GM12874 (cell line): Measurements from ENCODE around the gene PRRX2.

Experiments
- TF ChIP-seq, protein P1 (sequence below): IDR thresholded peaks from 2 replicates; pipeline ENCODE4 v1.5.1; 2011; ENCODE audit warnings: low read depth, mild to moderate bottlenecking, control low read depth, low read length, moderate library complexity; ENCODE audit not compliant: insufficient read depth

Gene PRRX2

DNA sequence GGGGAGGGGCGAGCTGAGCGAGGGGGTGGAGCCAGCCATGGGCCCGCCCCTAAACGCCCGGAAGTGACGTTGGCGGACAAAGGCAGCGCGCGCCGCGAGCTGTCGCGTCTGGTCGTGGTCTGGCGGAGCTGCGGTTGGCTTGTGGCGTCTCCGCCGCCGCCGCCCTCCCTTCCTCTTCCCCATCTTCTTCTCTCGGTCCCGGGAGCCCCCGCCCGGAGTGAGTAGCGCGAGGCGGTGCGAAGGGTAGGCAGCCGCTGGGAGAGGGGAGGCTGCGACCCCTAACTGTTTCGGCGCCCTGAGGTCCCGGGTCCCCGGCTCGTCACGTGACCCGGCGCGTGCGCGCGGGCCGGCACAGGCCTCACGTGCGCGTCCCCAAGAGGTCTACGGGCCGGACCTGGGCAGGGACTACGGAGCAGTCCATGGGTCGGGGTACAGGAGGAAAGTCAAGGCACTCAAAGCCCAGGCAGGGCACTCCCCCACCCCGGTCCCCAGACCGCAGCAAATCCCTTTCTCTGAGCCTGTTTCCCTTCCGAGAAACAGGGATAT is 39.3 kb upstream of the PRRX2 start, which contains the start of gene NTMT1:
NTMT1 (plus strand) TSS at position 85 of the 546 bp plus-strand sequence. CDS start 6,541 bp downstream, outside the sequence.
- TF ChIP-seq, protein P1, sequence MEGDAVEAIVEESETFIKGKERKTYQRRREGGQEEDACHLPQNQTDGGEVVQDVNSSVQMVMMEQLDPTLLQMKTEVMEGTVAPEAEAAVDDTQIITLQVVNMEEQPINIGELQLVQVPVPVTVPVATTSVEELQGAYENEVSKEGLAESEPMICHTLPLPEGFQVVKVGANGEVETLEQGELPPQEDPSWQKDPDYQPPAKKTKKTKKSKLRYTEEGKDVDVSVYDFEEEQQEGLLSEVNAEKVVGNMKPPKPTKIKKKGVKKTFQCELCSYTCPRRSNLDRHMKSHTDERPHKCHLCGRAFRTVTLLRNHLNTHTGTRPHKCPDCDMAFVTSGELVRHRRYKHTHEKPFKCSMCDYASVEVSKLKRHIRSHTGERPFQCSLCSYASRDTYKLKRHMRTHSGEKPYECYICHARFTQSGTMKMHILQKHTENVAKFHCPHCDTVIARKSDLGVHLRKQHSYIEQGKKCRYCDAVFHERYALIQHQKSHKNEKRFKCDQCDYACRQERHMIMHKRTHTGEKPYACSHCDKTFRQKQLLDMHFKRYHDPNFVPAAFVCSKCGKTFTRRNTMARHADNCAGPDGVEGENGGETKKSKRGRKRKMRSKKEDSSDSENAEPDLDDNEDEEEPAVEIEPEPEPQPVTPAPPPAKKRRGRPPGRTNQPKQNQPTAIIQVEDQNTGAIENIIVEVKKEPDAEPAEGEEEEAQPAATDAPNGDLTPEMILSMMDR: no peak

DNA sequence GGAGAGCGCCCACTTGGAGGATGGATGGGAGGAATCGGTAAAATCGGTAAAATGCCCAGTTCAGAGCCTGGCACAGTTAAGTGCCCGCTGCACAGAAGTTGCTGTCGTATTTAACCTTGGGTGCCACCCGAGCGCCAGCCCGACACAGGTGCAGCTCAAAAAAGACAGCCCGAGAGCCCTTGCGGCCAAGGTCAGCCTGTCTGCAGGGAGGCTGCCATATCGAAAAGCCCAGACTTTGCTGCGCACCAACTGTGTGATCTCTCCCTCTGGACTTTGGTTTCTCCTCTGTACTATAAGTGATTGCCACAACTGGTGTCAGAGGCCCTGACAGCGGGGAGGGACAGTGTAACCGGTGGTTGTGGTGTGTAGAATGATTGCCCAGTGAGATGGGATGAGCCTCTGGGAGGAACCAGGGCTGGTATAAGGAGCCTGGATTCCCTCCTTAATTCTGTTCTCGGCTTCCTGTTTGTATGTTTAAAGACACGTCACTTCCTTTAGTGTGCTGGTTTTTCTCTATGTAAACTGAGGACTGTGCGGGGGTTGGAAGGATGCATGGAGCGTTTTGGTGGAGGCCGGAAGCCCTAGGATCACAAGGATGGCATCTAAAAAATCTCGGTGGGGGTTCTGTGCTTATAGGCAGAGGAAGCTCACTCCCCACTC is 38.7 kb upstream of the PRRX2 start:
- TF ChIP-seq, protein P1: no peak

DNA sequence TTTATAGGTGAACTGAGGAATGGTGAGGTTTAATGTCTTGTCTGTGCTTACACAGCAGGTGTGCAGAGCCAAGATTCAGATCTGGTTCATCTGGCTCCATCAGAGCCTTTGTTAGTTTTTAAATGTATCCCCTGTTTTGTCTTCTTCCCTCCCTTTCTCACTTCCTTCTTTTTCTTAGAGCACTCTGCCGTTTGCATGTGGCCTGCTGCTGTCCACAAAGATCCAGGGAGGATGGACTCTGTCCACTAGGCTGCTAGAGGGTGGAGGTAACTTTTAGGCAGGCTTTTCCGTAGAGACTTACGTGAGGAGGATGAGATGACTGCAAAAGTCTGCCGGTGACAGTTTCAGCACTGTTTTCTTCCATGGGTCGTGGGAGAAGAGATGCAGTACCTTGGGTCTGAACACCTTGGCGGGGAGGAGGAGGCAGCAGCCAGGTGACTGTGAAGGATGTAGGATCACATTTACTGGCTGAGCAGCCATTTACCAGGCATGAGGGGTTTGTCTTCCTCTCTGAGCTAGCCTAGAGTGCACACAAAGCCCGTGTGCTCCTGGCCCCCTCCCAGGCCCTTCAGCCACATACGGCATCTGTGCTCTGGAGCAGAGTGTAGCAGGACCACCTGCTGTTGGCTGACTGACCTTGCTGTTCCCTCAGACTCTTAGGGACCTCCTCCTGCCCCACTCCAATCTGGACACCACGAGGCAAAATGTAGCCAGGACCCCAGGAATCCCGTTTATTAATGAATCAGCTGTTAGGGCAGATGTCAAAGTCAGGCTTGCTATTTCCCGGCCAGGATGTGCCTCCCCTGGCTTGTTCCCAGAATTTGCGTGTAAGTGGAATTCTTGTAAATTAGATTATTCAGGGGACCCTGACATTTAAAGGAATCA is 37.6 kb upstream of the PRRX2 start:
- TF ChIP-seq, protein P1: no peak

DNA sequence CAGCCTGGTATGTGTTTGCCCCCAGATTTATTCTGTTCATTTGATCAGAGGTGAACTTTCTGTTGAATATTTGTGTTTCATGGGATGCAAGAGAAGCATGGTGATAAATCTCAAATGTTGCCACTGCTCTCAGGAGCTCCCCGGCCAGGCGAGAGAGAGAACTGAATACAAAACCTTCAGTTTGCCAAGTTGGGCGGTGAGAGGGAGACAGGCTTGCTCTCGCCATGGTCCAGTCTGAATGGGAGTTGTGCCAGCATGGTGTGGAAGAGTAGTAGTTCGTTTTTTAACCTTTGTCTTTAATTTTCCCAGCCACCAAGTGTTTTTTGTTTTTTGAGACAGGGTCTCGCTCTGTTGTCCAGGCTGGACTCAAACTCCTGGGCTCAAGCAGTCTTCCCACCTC is 36.7 kb upstream of the PRRX2 start:
- TF ChIP-seq, protein P1: no peak

DNA sequence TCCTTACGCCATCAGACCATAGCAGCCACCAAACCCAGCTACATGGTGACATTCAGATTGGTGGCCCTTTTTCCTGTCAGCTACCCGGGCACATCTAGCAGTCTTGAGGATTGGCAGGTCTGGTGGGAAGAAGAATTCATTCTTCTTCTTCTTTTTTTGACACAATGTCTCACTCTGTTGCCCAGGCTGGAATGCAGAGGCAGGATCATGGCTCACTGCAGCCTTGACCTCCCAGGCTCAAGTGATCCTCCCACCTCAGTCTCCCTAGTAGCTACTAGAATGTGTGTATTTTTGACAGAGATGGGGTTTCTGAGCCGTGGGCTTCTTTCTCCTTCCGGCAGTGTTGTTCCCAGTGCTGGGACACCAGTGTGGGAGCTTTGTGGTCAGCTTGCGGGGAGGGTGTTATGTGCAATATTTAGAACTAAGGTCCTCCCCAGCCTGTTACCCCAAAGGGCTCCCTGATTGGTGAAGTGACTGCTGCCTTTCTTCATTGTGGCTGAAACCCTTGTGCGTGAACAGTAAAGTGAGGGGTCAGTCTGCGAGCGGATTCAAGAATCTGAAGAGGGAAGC is 36.1 kb upstream of the PRRX2 start:
- TF ChIP-seq, protein P1: no peak

DNA sequence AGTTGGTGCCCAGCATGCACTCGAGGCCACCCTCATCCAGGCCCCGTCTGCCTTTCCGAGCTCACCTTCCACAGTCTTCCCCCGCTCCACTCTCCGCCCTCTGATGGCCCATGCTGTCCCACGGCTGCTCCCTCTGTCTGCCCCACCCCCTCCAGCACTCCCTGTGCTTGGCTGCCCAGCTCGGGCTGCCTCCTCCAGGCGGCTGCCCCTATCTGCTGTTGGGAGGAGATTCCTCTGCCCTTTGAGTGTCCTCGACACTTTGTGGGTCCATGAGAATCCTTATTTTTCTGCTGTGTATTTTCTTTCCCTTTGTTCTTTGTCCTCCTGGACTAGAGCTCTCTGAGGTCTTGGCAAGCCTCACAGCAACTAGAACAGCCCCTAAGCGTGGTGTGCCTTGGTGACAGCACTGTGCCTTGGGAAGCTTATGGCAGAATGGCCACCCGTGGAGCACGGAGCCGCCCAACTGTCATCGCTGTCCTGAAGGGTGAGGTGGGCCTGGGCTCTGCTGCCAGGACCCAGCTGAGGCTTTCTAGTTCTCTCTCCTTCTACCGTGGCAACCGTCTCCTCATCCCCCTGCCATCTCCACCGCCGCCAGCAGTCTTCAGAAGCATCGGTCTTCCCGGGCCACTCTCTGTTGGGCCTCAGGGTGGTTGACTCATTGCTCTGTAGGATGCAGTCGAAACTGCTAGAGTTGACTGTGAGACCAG is 34.3 kb upstream of the PRRX2 start:
- TF ChIP-seq, protein P1: no peak

DNA sequence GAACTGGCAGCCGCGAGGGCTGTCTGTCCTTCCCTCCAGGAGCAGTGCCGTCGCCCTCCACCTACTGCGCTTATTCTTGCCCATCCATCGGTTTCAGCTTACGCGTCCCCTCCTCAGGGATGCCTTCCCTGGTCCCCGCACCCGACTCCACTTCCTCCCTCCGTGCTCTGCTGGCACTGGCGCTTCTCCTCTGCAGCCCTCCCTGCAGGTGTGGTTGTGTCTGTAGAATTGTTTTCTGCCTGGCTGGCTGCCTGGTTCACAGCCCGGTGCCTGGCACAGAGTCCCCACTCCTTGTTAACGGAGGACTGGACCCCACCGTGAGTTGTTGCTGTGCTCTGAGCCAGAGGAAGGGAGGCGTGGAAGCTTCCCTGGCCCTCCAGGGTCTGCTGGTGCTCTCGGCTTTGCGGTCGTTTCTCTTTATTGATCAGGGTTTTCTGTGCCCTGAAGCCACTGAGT is 33.7 kb upstream of the PRRX2 start:
- TF ChIP-seq, protein P1: no peak
